HG03520 (cell line): Measurements from ENCODE around the gene PI3.
"Not testable (repeated sequence)": the region's sequence is repeated elsewhere in the genome, so short reads cannot be mapped to it uniquely, and the experiment has no call there.

Experiments
- ATAC-seq: cut with Tn5 transposase; IDR thresholded peaks from one replicate; pipeline ENCODE4 v1.9.1; 2021; ENCODE audit warnings: mild to moderate bottlenecking, moderate library complexity; ENCODE audit not compliant: unreplicated experiment

The PI3 gene, protein sequence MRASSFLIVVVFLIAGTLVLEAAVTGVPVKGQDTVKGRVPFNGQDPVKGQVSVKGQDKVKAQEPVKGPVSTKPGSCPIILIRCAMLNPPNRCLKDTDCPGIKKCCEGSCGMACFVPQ

DNA sequence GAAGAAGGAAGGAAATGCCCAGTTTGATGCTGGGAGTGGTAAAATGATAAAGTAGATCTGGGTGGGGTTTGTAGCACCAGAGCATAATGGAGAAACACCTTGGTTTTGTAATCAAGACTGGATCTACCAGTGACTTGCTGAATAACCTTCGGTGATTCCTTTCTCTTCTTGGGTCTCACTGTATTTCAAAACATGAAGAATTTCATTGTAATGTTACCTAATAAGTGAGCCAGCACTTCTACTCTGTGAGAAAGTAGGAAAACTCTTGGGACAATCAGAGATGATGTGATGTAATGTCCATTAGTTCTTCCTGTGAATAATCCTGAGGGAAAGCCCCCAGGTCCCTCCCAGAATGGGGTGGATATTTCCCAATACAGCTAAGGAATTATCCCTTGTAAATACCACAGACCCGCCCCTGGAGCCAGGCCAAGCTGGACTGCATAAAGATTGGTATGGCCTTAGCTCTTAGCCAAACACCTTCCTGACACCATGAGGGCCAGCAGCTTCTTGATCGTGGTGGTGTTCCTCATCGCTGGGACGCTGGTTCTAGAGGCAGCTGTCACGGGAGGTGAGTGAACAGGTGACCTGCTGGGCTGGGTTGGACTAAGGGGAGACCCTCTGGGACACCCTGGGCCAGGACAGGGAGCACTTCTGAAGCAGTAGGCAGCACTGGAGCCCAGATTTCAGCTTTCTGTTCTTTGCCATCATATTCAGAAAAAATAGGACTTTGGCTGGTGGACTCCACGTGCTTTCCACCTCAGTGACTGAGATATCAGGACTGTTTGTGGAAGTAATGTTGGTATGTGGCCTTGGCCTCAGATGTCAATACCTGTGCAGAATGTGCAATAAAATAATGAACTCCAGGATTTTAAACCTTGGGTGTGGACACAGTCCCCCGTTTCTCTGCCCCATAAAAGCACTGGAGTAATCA, at the start of gene PI3:
TSS of gene PI3 (plus strand) at position 469 of the 931 bp plus-strand sequence. CDS start at position 490, 21 bp downstream.
- no peak for ATAC-seq

- no peak for ATAC-seq
Observed at GRCh38 chr20:45128099-45128498, 46.6 kb upstream of the PI3 start.

DNA sequence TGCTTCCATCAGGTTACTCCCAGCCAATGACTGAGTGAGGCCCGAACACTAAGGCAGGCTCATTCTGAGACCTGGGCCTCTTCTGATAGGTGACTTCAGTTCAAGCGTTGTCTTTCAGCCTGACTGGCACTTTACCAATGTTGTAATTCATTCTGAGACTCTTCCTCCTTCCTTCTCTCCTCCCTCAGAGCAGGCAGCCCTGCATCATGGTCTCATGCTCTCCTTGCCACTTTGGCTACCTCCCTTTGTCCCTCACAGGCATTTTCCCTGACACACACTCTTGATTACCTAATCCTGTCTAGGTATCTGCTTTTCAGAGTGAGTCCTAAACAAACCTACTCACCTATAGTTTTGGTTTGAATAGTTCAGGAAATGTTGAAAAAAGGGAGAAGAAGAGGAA, 37.8 kb upstream of the PI3 start:
- ATAC-seq, result no peak

DNA sequence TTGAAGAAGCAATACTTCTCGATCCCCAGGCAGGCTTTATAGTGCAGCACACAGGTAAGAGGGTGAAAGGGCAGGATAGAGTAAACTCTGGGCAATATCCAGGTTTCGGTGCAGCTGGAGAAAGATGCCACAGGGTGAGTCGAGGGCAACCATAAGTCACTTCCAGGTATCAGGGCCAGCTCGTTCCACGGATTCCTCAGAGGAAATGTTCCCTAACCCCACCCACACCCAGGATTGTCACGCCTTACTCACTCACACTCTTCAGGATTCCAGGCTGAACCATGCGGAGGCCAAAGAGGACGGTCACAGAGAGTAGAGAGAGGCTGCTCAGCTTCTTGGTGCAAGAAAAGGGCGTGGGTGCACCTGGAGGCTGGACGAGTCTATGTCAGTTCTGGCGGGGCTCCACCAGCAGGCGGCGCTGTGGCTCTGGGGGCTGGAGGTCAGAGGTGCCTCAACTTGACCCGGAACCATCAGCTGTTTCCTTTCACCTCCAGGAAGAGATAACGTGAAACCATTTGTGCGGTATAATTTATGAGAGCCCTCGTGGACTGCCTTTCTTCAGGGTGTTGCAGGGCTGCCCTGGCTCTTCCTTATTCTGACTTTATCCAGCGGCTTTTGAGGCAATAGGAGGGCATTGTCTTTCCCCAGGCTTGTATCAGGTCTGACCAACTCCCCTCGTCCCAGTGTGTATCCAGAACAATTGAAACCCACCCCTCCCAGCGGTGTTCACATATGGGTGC, 36.0 kb upstream of the PI3 start:
- ATAC-seq, result no peak

GRCh38 chr20:45139733-45140375, 34.8 kb upstream of the PI3 start:
- not testable (repeated sequence) for ATAC-seq

DNA sequence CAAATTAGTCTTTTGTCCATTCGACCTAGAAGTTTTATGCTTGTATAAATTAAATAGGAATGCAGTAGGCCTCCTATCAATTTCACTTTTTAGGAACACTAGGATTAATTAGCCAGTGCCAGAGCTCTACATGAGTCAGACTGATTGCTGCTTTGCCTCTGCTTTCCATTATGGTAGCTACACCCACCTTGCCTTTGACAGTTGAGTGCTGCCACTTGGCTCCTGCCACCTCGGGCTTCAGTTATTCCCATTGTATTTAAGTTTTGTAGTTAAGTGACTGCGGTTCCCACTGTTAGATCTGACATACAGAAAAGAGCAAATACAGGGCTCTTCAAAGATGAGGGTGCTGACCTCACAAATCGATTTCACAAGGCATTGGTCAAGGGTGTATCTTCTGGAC, 33.9 kb upstream of the PI3 start:
- no peak for ATAC-seq

DNA sequence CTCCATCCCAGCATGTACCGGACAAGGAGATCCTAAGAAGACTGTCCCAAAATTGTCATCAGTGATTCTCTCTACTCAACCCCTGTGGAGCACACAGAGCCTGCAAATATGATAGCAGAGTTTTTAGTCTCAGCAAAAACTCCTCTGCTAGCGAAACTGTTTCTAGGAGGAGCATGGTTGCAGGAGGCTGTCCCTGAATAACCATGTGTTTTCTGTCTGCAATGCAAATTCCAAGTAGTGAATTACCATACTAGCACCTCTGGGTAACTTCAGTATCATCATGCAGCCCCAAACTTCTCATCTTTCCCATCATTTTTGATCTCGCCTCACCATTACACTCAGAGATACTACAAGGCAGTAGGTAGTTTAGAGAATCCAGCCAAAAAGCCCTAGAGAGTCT, 25.6 kb upstream of the PI3 start:
- ATAC-seq, result no peak

DNA sequence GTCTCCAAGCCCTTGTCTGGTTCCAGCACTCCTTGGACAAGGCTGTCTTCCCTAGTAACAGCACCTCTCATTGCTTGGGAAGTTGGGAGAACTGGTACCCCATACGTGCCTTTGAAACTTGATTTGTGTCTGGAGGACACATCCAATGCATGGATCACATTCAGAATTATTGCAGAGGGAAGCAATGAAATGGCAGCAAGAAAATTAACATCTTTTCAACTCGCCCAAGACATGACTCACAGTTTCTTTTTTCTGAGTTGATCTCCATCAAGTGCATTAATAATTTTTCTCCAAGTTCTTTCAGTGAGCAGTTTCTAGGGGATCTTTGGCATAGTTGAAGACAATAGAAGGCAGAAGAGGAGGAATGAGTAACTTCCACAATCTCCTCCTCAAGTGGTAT, 22.3 kb upstream of the PI3 start:
- ATAC-seq, result no peak

GRCh38 chr20:45153147-45153546, 21.6 kb upstream of the PI3 start:
- no peak for ATAC-seq

- ATAC-seq, result no peak
Observed at GRCh38 chr20:45153752-45154151, 20.9 kb upstream of the PI3 start.

GRCh38 chr20:45154183-45154582, 20.5 kb upstream of the PI3 start:
- no peak for ATAC-seq

DNA sequence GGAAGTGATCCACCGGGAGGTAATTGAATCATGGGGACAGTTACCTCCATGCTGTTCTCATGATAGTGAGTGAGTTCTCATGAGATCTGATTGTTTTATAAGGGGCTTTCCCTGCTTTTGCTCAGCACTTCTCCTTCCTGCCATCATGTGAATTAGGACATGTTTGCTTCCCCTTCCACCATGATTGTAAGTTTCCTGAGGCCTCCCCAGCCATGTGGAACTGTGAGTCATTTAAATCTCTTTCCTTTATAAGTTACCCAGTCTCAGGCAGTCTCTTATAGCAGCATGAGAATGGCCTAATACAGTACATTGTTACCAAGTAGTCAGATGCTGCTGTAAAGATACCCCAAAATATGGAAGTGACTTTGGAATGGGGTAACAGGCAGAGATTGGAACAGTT, 19.9 kb upstream of the PI3 start:
- not testable (repeated sequence) for ATAC-seq

DNA sequence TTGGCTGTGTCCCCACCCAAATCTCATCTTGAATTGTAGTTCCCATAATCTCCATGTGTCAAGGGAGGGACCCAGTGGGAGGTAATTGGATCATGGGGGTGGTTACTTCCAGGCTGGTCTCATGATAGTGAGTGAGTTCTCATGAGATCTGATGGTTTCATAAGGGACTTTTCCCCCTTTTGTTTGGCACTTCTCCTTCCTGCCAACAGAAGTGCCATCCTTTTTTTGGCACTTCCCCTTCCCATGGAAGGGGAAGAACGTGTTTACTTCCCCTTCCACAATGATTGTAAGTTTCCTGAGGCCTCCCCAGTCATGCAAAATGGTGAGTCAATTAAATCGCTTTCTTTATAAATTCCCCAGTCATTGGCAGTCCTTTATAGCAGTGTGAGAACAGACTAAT, 18.0 kb upstream of the PI3 start:
- ATAC-seq, result no peak

DNA sequence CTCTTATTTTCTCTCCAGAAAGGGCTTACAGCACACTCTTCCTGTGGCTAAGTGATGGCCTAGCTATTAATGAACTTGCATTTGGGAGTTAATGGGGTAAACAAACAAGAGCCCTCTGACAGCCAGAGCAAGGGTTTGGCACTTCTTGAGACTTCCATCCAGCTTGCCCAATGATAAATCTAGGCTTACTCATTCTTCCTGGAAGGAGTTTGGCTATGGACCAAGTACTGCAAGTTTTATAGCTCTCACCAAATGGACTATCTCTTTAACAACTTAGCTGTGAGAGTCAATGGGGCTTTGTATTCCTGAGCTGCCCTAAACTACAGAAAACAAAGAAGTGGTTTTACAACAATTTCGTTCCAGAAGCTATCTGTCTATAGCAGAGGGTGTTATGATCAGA, 16.7 kb upstream of the PI3 start:
- no peak for ATAC-seq

- ATAC-seq, result no peak
Observed at GRCh38 chr20:45163083-45163803, 11.5 kb upstream of the PI3 start.

GRCh38 chr20:45164906-45165305, 9.8 kb upstream of the PI3 start:
- no peak for ATAC-seq

DNA sequence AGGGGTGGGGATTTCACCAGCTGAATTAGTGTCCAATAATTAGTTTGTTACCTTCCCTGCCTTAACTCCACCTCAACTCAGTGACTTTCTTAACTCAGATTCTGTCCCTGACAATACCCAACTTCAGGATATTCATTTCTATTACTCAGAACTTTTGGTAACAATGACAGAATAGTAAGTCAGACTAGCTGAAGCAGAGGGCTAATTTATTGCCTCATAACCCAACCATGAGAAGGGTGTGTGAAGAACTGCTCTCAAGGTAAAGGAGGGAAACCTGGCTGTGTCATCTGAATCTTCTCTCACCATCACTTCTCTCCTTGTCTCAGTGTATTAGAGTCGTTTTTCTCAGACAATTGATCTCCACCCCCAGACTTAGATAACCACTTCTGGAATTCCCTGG, 1.2 kb upstream of the PI3 start:
- ATAC-seq, result no peak

DNA sequence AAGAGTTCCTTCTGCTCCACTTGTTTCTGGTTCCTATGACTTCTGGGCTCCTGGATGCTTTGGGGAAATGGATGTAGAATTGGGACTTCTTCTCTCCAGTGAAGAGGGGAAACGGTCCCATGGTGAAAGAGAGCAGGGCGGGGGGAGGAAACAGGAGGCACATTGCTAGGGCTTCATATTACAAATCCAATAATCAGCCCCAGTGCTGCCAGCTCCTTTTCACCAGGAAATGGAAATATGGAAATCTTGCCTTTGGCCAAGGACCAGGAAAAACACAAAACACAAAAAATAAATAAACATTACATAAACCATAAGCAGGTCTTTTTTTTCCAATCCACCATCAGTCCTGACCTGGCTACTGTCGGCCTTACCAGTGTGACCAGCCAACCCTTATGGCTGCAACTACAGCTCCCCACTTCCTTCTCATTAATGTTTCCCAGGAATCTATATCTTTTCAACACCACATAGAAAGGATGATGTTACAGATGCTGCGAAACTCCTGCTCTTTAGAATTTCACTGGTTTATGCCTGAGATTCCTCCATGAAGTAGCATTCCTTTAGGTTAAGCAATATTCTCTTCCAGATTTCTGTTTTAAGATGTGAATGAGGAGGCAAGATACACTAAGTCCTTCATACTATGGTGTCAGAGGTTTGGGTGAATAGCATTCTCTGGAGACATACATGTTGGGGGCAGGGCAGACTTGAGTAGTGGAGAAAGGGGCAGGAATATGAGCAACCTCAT, 2.0 kb downstream of the PI3 start:
- ATAC-seq, result no peak

DNA sequence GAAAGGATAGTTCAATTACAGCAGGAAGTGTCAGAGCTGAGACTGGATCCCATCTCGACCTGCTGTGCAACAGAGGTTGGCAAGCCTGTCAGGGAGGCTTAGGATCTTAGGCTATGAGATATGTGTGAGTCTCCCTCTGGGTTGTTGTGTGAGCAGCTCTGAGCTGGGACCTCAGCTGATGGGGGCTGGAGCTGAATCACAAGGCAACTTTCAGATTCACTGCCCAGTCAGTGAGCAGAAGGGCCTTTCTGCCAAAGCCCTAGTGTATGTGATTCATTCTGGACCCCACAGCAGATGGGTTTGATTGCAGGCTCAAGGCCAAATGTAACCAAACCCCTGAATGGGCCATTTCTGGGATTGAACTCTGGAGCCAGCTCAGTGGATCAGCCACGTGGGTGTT, 4.5 kb downstream of the PI3 start:
- ATAC-seq, result no peak

- no peak for ATAC-seq
Observed at GRCh38 chr20:45181639-45182038, 6.9 kb downstream of the PI3 start.
